Natural killer cell treated with Interleukin-12 subunit alpha and Interleukin-12 subunit beta and Interleukin-15 and Interleukin-18, amount 100 ng/mL, for 72 hours (primary cell): ENCODE measurements around the gene PRC1. TPM values are rescaled to one million over a fixed set of nuclear protein-coding genes. Genes with fewer than 3 reads are reported as not detected.

Experiments
- ATAC-seq, 2 donors: fragments of 150-1000 bp; cut with Tn5 transposase in 1 of 2; sonication (Bioruptor Pico), chemical (Tn5 transposase) in 1 of 2; 2 replicates each; pipeline ENCODE4 v1.10.0; 2021
- DNase-seq: peaks from one replicate; pipeline ENCODE4 v3.0.0; 2022; ENCODE audit warnings: low spot score
- H3K27ac Mint-ChIP-seq, 2 donors: 1 replicate in 1 of 2; 2 replicates in 1 of 2; pipeline ENCODE4 v1.8.0; 2022; ENCODE audit warnings: mixed read lengths in 2 of 2, mild to moderate bottlenecking in 1 of 2, moderate library complexity in 1 of 2
- H3K27me3 Mint-ChIP-seq, 2 donors: 1 replicate in 1 of 2; 2 replicates in 1 of 2; pipeline ENCODE4 v1.8.0; 2022; ENCODE audit warnings: mixed read lengths in 2 of 2
- H3K36me3 Mint-ChIP-seq: one replicate; pipeline ENCODE4 v1.8.0; 2022; ENCODE audit warnings: mixed read lengths
- H3K4me1 Mint-ChIP-seq, 2 donors: 1 replicate in 1 of 2; 2 replicates in 1 of 2; pipeline ENCODE4 v1.8.0; 2022; ENCODE audit warnings: low read depth in 2 of 2, mixed read lengths in 2 of 2, mild to moderate bottlenecking in 1 of 2
- H3K4me3 Mint-ChIP-seq: one replicate; pipeline ENCODE4 v1.8.0; 2022; ENCODE audit warnings: mixed read lengths
- H3K9me3 Mint-ChIP-seq: 2 replicates; pipeline ENCODE4 v1.8.0; 2022; ENCODE audit warnings: mixed read lengths
- total RNA-seq, 2 donors: library from RNA; stranded (reverse); gene quantifications; one replicate each; pipeline ENCODE4 v1.2.3, GENCODE V29; 2022

The PRC1 gene
- total RNA-seq, 2 donors from 2014 or later, result 84.3 to 160 TPM

DNA sequence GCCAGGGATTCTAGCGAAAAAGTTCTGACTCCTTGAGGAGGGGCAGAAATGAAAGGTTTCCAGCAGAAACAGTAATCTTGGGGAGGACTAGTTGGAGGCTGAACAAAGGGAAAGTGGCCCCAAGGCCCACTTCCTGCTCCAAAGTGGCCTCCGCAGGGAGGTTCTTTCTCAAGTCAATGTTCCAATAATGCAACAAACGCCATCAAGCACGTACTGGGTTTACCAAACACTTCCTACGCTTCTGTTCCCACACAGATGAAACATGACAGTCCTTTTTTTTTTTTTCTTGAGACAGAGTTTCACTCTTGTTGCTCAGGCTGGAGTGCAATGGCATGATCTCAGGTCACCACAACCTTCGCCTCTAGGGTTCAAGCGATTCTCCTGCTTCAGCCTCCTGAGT, 49.2 kb downstream of the PRC1 start:
- Mint-ChIP-seq H3K36me3 (peaks cover 6% of the 10 kb centered on the region), H3K4me3 (no peak overlapping the region), H3K27me3 (no peaks in the 10 kb centered on the region), H3K27ac (no peak overlapping the region), H3K9me3 (no peaks in the 10 kb centered on the region), H3K4me1 (no peaks in the 10 kb centered on the region)
- no peak for DNase-seq
- no peak for ATAC-seq

DNA sequence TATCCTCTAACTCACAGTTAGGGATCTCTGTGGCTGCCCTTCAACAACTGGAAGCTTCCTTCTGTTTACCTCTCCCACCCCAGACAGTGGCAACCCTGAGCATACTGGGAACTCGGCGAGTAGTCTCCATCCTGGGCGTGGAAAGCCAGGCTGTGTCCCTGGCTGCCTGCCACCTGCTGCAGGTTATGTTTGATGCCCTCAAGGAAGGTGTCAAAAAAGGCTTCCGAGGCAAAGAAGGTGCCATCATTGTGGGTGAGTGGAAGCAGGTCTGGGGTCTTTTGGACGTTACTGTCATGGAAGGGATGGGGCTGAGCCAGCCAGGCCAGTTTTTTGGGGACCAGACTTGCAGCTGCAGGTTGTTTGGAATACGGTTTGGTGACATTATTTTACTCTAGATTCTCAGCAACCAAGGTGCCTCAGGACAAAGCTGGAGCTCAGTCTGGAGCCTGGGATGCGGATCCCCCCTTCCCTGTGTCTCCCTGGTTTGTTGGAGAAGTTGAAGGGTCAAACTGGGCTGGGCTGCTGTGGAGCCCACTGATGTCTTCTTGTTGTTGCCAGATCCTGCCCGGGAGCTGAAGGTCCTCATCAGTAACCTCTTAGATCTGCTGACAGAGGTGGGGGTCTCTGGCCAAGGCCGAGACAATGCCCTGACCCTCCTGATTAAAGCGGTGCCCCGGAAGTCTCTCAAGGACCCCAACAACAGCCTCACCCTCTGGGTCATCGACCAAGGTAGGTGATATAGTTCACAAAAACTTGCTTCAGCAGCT, 51.8 kb downstream of the PRC1 start:
- Mint-ChIP-seq H3K4me1 (no peaks in the 10 kb centered on the region), H3K27ac (no peak overlapping the region), H3K4me3 (no peak overlapping the region), H3K36me3 (peaks cover 6% of the 10 kb centered on the region), H3K9me3 (no peaks in the 10 kb centered on the region), H3K27me3 (no peaks in the 10 kb centered on the region)
- no peak for DNase-seq
- no peak for ATAC-seq

DNA sequence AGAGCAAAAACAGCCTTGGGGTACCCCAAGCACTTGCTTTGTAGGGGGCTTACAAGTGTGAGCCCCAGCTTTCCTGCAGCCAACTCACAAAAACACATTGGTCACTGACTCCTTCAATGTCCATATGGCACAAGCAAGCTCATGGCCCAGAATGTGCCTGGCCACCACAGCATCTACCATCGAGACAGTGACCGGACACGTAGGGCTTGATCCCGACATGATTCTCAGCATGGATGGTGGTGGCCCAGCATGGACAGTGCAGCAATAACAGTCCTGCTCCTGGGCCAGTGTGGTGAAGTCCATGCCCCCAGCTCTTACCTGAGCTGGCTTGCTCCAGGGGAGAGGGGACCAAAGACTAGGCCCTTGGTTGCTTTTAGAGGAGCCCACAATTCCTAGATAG, 53.3 kb downstream of the PRC1 start:
- H3K27ac Mint-ChIP-seq, result no peak overlapping the region
- peaks cover 10 to 11% of the 10 kb centered on the region in 2 donors for H3K4me1 Mint-ChIP-seq
- no peak overlapping the region for H3K4me3 Mint-ChIP-seq
- DNase-seq (no peak), ATAC-seq (no peak)
- peaks cover 6% of the 10 kb centered on the region for H3K36me3 Mint-ChIP-seq
- H3K27me3 Mint-ChIP-seq, result no peaks in the 10 kb centered on the region
- H3K9me3 Mint-ChIP-seq, result no peaks in the 10 kb centered on the region

DNA sequence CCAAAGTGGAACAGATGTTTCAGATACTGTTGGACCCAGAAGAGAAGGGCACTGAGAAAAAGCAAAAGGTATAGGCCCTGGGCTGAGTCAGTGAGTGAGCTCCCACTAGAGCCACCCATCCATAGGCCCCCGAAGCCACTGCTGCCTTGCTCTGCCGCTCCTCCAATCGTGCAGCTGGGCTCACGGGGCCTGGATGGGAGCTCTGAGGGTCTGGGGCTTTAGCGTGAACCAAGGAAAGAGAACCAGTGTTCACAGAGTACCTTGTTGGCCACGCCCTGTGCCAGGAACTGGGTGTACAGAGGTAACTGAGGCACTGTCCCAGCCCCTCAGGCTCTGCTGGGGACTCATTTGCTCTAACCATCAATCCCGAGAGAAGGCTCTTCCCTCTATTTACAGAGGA, 54.6 kb downstream of the PRC1 start:
- H3K27me3 Mint-ChIP-seq, result no peaks in the 10 kb centered on the region
- peaks cover 12 to 16% of the 10 kb centered on the region in 2 donors for H3K4me1 Mint-ChIP-seq
- H3K4me3 Mint-ChIP-seq, result no peak overlapping the region
- DNase-seq, result no peak
- H3K9me3 Mint-ChIP-seq, result no peaks in the 10 kb centered on the region
- no peak overlapping the region for H3K27ac Mint-ChIP-seq
- peaks cover 6% of the 10 kb centered on the region for H3K36me3 Mint-ChIP-seq
- no peak for ATAC-seq

DNA sequence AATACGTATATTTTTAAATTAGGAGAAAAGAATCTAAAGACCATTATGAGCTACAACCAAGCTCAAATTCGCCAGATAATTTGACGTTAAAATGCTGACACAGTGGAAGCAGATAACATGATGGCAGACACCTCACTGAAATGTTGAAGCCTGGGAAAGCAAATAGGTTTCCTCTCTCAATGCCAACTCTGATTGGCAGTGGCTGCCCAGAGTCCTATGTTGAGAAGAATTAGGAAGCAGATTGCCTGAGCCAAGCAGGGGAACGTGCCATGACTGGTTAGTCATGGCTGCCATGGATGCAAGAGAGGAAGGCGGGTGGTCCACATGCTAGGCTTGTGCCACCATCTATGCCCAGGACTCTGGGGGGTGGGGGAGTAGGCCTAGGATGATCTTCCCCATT, 56.1 kb downstream of the PRC1 start:
- no peak overlapping the region for H3K4me3 Mint-ChIP-seq
- H3K36me3 Mint-ChIP-seq, result peaks cover 6% of the 10 kb centered on the region
- no peak overlapping the region for H3K27ac Mint-ChIP-seq
- H3K4me1 Mint-ChIP-seq, result peaks cover 25 to 30% of the 10 kb centered on the region in 2 donors
- no peak for ATAC-seq
- H3K9me3 Mint-ChIP-seq, result no peaks in the 10 kb centered on the region
- no peaks in the 10 kb centered on the region for H3K27me3 Mint-ChIP-seq
- no peak for DNase-seq

DNA sequence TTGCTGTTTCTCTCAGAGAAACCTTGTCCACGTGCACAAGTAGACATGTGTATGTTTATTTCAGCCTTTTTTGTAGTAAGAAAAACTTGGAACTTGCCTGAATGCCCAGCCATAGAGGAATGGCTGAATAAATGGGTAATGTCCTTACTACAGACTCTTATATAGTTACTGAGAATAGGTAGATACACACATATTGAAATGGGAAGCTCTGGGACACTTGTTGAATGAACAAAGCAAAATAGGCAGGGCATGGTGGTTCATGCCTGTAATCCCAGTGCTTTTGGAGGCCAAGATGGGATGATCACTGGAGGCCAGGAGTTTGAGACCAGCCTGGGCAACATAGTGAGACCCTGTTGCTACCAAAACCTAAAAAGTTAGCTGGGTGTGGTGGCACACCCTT, 57.5 kb downstream of the PRC1 start:
- peaks cover 31 to 41% of the 10 kb centered on the region in 2 donors for H3K4me1 Mint-ChIP-seq
- H3K27ac Mint-ChIP-seq, result peak overlapping the region; percentile 90 to 99
- H3K9me3 Mint-ChIP-seq, result no peaks in the 10 kb centered on the region
- ATAC-seq (no peak), DNase-seq (no peak)
- H3K36me3 Mint-ChIP-seq, result peaks cover 6% of the 10 kb centered on the region
- no peaks in the 10 kb centered on the region for H3K27me3 Mint-ChIP-seq
- peak overlapping the region; percentile 84 for H3K4me3 Mint-ChIP-seq

DNA sequence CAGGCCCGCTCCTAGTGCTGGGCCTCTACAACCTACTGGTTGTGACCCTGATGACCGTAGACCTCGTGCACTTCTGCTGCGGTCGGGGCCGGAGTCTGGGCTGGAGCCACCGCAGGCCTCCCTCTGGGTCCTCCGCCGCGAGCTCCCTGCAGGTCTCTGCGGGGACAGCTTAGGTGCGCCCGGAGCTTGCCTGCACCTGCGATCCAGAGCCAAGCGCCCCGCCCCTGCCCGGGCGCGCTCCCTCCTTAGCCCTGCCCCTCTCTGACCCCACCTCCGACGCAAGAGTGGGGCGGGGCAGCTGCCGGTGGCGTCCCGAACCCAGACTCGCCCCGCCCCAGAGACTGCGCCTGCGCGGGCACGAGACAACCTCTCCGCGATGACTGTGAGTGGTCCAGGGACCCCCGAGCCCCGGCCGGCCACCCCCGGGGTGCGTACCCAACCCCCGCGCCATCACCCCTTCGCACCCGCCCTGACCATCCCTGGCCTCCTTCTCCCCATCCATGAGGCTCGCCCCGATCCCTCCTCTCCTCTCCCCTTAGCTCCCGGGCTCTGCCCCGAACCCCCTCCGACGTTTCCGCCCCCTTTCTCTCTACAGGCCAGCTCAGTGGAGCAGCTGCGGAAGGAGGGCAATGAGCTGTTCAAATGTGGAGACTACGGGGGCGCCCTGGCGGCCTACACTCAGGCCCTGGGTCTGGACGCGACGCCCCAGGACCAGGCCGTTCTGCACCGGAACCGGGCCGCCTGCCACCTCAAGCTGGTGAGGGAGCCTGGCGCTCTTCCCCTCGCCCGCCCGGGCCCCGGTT, 59.2 kb downstream of the PRC1 start, which contains the start of gene UNC45A:
Gene UNC45A, plus strand, starts transcription at position 337 of the 803 bp plus-strand sequence. Its CDS starts 40 bp downstream, at position 377.
- Mint-ChIP-seq H3K4me1 (peaks cover 43 to 55% of the 10 kb centered on the region in 2 donors), H3K27ac (peak within 1 kb of the TSS; percentile 90 to 99), H3K4me3 (peak within 1 kb of the TSS; percentile 84), H3K27me3 (no peaks in the 10 kb centered on the region), H3K36me3 (no peaks in the 10 kb centered on the region), H3K9me3 (no peaks in the 10 kb centered on the region)
- peak; percentile 87 to 92 for ATAC-seq
- DNase-seq, result peak; percentile 95

DNA sequence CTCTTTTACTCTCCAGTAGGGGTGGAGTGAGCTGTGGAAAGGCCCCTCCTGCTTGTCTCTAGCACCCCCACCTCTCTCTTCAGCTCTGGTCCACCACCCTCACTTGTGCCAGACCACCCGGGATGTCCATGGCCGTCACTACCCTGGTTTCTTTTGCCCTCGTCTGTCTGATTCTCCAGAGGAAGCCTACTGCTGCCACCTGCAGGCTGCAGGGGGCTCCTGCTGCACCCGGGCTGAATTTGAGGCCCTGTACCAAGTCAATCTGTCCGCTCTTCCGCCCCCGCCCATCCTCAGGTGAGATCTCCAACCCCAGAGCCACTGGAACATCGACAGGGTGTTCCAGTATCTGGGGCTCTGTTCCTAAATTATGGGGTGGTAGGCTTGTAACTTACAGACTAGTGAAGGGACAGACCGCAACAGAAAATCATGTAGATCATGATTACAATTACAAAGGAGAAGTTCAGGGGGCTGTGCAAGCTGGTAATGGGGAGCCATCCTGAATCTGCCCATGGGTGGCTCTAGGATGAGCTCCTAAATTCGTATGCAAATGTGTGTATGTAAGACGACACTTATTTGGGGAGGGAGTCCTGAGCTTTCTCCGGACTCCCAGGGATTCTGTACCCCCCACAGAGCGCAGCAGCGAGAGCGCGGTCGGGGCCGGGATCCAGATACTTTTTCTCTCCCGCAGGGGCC, 59.9 kb downstream of the PRC1 start:
- ATAC-seq (peak; percentile 45 to 61), DNase-seq (peak; percentile 92)
- H3K4me3 Mint-ChIP-seq, result peak overlapping the region; percentile 84
- H3K36me3 Mint-ChIP-seq, result no peaks in the 10 kb centered on the region
- H3K27ac Mint-ChIP-seq, result peak overlapping the region; percentile 90 to 99
- peaks cover 43 to 55% of the 10 kb centered on the region in 2 donors for H3K4me1 Mint-ChIP-seq
- no peaks in the 10 kb centered on the region for H3K27me3 Mint-ChIP-seq
- no peaks in the 10 kb centered on the region for H3K9me3 Mint-ChIP-seq

DNA sequence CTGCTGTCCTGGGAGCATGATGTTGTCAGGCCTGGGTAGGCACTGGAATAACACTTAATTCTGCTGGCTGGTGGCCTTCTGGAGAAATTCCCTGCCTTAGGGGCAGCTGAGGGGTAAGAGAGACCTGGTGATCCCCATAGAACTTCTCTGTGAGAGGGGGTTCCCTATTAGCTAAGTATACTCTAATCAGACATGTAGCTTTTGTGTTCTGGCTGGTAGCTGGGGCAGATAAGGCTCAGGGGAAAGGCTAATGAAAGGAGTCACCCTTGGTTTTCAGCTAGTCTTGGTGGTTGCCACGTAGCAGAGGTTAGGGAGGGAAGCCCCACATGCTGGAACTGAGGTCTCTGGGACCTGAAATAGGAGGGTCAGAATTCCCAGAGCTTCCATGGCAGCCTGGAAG, 61.0 kb downstream of the PRC1 start:
- DNase-seq (no peak), ATAC-seq (no peak)
- H3K27ac Mint-ChIP-seq, result peak overlapping the region; percentile 90 to 99
- peak overlapping the region; percentile 25 for H3K4me3 Mint-ChIP-seq
- no peaks in the 10 kb centered on the region for H3K27me3 Mint-ChIP-seq
- no peaks in the 10 kb centered on the region for H3K36me3 Mint-ChIP-seq
- H3K4me1 Mint-ChIP-seq, result peaks cover 46 to 60% of the 10 kb centered on the region in 2 donors
- no peaks in the 10 kb centered on the region for H3K9me3 Mint-ChIP-seq

DNA sequence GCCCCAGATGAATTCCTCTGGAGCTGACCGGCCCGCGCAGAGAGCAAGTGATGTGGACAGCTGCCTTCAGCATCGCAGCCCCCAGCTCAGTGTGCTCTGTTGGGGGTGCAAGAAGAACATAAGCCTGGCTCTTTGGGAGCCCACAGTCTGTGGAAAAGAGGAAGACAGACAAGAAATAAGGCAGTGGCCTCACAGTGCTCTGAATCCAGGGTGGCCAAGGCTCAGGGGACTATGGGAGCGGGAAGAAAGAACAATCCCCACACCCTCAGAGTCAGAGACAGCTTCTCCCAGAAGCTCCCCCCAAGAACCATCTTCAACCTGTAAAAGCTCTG, 61.7 kb downstream of the PRC1 start:
- no peak for DNase-seq
- Mint-ChIP-seq H3K4me1 (peaks cover 47 to 62% of the 10 kb centered on the region in 2 donors), H3K4me3 (peak overlapping the region; percentile 96), H3K9me3 (no peaks in the 10 kb centered on the region), H3K27me3 (no peaks in the 10 kb centered on the region), H3K36me3 (no peaks in the 10 kb centered on the region), H3K27ac (peak overlapping the region; percentile 90 to 99)
- no peak for ATAC-seq

DNA sequence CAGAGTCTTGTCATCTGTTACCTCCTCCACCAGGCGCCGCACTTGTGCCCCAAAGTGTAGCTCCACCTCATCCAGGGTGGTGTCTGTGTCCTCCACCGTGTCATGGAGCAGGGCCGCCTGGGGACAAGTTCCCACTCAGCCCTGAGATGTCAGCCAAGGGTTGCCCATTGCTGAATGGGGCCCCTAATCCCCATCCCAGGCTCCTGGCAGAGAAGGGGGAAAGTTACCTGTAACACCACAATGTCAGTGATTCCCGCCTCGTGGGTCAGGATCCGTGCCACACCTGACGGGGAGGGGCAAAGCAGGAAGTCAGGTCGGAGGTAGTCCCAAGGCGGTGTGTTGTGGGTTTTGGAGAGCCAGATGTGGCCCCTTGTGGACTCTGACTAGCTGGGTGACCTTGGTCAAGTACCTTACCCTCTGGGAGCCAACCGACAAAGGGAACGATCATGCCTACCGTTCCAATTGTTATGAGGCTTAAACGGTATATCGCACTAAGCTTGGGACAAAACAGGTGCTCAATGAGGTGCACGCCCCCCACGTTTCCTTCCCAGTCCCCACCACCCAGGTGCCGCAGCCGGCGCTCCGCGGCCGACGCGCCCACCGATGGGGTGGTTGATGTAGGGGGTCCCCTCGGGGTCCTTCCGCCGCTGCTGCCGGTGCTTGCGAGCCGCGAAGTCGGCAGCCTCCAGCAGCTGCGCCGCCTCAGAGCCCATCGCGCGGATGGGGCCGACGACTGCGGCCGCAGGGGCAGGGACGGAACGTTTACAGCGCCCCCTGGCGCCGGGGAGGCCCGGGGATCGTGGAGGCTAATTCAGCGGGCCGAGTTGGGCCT, 62.3 kb downstream of the PRC1 start, which contains the start of gene HDDC3:
Gene HDDC3, minus strand, starts transcription at position 722 of the 832 bp plus-strand sequence. Its CDS starts 9 bp downstream, at position 713.
- H3K9me3 Mint-ChIP-seq, result no peaks in the 10 kb centered on the region
- peak within 1 kb of the TSS; percentile 96 for H3K4me3 Mint-ChIP-seq
- DNase-seq (peak; percentile 94), ATAC-seq (peak; percentile 66 to 67)
- no peaks in the 10 kb centered on the region for H3K36me3 Mint-ChIP-seq
- no peaks in the 10 kb centered on the region for H3K27me3 Mint-ChIP-seq
- peaks cover 46 to 61% of the 10 kb centered on the region in 2 donors for H3K4me1 Mint-ChIP-seq
- peak within 1 kb of the TSS; percentile 90 to 99 for H3K27ac Mint-ChIP-seq

DNA sequence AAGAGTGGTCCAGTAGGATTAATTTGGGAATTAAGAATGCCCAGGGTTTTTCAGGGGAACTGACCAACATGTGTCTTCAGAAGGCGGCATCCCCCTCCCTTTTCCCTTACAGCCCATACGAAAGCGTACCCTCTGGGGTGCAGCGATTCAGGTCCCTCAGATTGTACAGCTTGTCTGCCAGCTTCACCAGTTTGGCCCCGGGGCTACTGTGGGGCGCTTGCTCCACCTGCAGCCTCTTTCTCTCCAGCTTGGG, 62.8 kb downstream of the PRC1 start:
- DNase-seq, result no peak
- ATAC-seq, result no peak
- Mint-ChIP-seq H3K36me3 (no peaks in the 10 kb centered on the region), H3K4me3 (peak overlapping the region; percentile 96), H3K4me1 (peaks cover 41 to 56% of the 10 kb centered on the region in 2 donors), H3K27ac (peak overlapping the region; percentile 90 to 99), H3K27me3 (no peaks in the 10 kb centered on the region), H3K9me3 (no peaks in the 10 kb centered on the region)

DNA sequence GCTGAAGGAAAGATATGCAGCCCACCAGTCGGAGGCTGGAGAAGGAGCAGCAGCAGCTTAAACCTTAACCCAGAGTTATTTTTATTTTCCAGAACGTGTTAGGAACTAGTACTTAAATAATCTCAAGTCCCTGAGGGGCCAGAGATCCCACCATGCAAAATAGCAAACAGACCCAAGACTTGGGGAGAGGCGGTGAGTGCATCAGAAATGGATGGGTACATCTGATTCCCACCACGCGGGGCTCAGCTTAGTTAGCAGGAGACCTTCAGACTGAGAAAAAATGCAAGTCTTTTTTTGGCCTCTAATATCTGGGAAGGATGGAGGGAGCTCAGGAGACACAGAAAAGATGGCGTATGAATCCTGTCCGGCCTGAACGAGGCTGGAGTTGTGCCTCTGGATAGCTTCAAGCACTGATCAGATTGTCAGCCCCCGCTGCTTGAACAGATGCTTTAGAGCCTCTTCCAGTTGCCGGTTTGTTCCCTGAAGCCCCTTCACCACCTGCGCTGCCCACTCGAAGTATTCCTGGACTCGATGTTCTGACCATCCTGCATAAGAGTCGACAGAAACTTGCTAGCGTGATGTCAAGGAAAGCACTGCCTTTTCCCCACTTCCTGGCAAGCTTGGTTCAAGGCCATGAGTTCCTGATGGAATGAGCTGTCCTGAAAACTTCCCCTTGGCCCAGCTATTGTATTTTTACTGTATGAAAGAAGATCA, 63.3 kb downstream of the PRC1 start:
- Mint-ChIP-seq H3K27ac (peak overlapping the region; percentile 90 to 99), H3K9me3 (no peaks in the 10 kb centered on the region), H3K4me3 (peak overlapping the region; percentile 96), H3K4me1 (peaks cover 37 to 51% of the 10 kb centered on the region in 2 donors), H3K27me3 (no peaks in the 10 kb centered on the region), H3K36me3 (no peaks in the 10 kb centered on the region)
- ATAC-seq (no peak), DNase-seq (no peak)
